HG02981 (cell line): ENCODE results near the gene PGGT1B.
A peak's percentile ranks its signal among the peaks of the same experiment; 100 is the strongest.

ENCODE experiments used
- ATAC-seq: cut with Tn5 transposase; IDR thresholded peaks from one replicate; pipeline ENCODE4 v1.9.1; 2021; ENCODE audit warnings: mild to moderate bottlenecking, moderate library complexity; ENCODE audit not compliant: unreplicated experiment

Gene PGGT1B

GRCh38 chr5:115184770-115185169, 77.9 kb downstream of the PGGT1B start:
- no peak for ATAC-seq

- no peak for ATAC-seq
Measured at GRCh38 chr5:115181757-115182156, 80.9 kb downstream of the PGGT1B start.

- ATAC-seq: peak; percentile 48
Measured at GRCh38 chr5:115180165-115180709, 82.4 kb downstream of the PGGT1B start.

GRCh38 chr5:115179394-115180164, 83.1 kb downstream of the PGGT1B start:
- ATAC-seq: peak; percentile 31

- ATAC-seq: no peak
Measured at GRCh38 chr5:115179030-115179393, 83.7 kb downstream of the PGGT1B start.

- ATAC-seq: no peak
Measured at GRCh38 chr5:115170929-115171510, 91.7 kb downstream of the PGGT1B start.

- ATAC-seq: peak; percentile 43
Measured at GRCh38 chr5:115170134-115170928, 92.3 kb downstream of the PGGT1B start.

- peak; percentile 98 for ATAC-seq
Measured at GRCh38 chr5:115169487-115170133, 93.1 kb downstream of the PGGT1B start, which contains the start of gene TRIM36. Gene TRIM36, minus strand, starts transcription at chr5:115169908. Its CDS starts 274 bp downstream, at chr5:115169634.

GRCh38 chr5:115168829-115169486, 93.7 kb downstream of the PGGT1B start:
- ATAC-seq: no peak

GRCh38 chr5:115166744-115167393, 95.8 kb downstream of the PGGT1B start:
- no peak for ATAC-seq

GRCh38 chr5:115165790-115166189, 96.9 kb downstream of the PGGT1B start:
- no peak for ATAC-seq

GRCh38 chr5:115160975-115161475, 101.7 kb downstream of the PGGT1B start:
- ATAC-seq: no peak
